Neuronal stem cell (in vitro differentiated cells): ENCODE measurements around the gene FAM180A.
"Not testable (repeated sequence)": the region's sequence is repeated elsewhere in the genome, so short reads cannot be mapped to it uniquely, and the experiment has no call there.

ENCODE experiments used
- DNase-seq: peaks from one replicate; pipeline ENCODE4 v3.0.0-alpha.2; 2013; ENCODE audit warnings: low spot score
- H2AFZ ChIP-seq: one replicate; pipeline ENCODE4 v1.6.1; 2013; ENCODE audit warnings: mild to moderate bottlenecking, low read length, inconsistent platforms
- H2AK5ac ChIP-seq: 2 replicates; pipeline ENCODE4 v1.6.1; 2013; ENCODE audit warnings: low read depth, mild to moderate bottlenecking, inconsistent platforms, low read length, moderate library complexity, mixed read lengths
- H2BK120ac ChIP-seq: 2 replicates; pipeline ENCODE4 v1.6.1; 2013; ENCODE audit warnings: low read depth, mild to moderate bottlenecking, inconsistent platforms, low read length, moderate library complexity, mixed read lengths
- H2BK12ac ChIP-seq: one replicate; pipeline ENCODE4 v1.6.1; 2013; ENCODE audit warnings: low read length, inconsistent platforms
- H2BK15ac ChIP-seq: 2 replicates; pipeline ENCODE4 v1.6.1; 2013; ENCODE audit warnings: mild to moderate bottlenecking, low read length, inconsistent platforms, mixed read lengths
- H2BK5ac ChIP-seq: one replicate; pipeline ENCODE4 v1.6.1; 2013; ENCODE audit warnings: inconsistent platforms, mild to moderate bottlenecking, low read length, moderate library complexity
- H3K14ac ChIP-seq: one replicate; pipeline ENCODE4 v1.6.1; 2013; ENCODE audit warnings: low read length, inconsistent platforms
- H3K18ac ChIP-seq: 2 replicates; pipeline ENCODE4 v1.6.1; 2013; ENCODE audit warnings: low read length, inconsistent platforms
- H3K23ac ChIP-seq: 2 replicates; pipeline ENCODE4 v1.6.1; 2013; ENCODE audit warnings: low read depth, mild to moderate bottlenecking, mixed read lengths, low read length, inconsistent platforms; ENCODE audit not compliant: poor library complexity
- H3K27ac ChIP-seq: replicated peaks from 3 replicates; pipeline ENCODE4 v1.5.1; 2013; ENCODE audit warnings: low read length, inconsistent platforms
- H3K27me3 ChIP-seq, 3 experiments: 2 replicates each; pipeline ENCODE4 v1.6.1; 2013; ENCODE audit warnings: low read length in 3 of 3, mild to moderate bottlenecking in 2 of 3, inconsistent platforms in 1 of 3, low read depth in 1 of 3, mixed read lengths in 1 of 3, moderate library complexity in 1 of 3; ENCODE audit not compliant: control insufficient read depth in 3 of 3, insufficient read depth in 3 of 3
- H3K36me3 ChIP-seq, 2 donors: replicated peaks in 1 of 2; 2 replicates each; pipeline ENCODE4 v1.6.1; 2013; ENCODE audit warnings: low read length in 2 of 2; ENCODE audit not compliant: control insufficient read depth in 2 of 2, insufficient read depth in 2 of 2
- H3K4ac ChIP-seq: 2 replicates; pipeline ENCODE4 v1.6.1; 2013; ENCODE audit warnings: inconsistent platforms, mild to moderate bottlenecking, low read length, moderate library complexity
- H3K4me1 ChIP-seq, 2 donors: 1 replicate in 1 of 2; 2 replicates in 1 of 2; pipeline ENCODE4 v1.6.1; 2013; ENCODE audit warnings: low read length in 2 of 2, low read depth in 1 of 2; ENCODE audit not compliant: control insufficient read depth in 2 of 2, insufficient read depth in 1 of 2
- H3K4me2 ChIP-seq: one replicate; pipeline ENCODE4 v1.6.1; 2013; ENCODE audit warnings: mild to moderate bottlenecking, low read length, inconsistent platforms; ENCODE audit not compliant: insufficient read depth, poor library complexity, severe bottlenecking
- H3K4me3 ChIP-seq, 2 donors: 2 replicates each; pipeline ENCODE4 v1.5.1; 2013; ENCODE audit warnings: low read length in 2 of 2, mild to moderate bottlenecking in 2 of 2, inconsistent platforms in 1 of 2, moderate library complexity in 1 of 2
- H3K79me1 ChIP-seq: one replicate; pipeline ENCODE4 v1.6.1; 2013; ENCODE audit warnings: low read depth, mild to moderate bottlenecking, inconsistent platforms, low read length, moderate library complexity
- H3K9ac ChIP-seq: one replicate; pipeline ENCODE4 v1.6.1; 2013; ENCODE audit warnings: mild to moderate bottlenecking, low read depth, low read length, inconsistent platforms; ENCODE audit not compliant: poor library complexity
- H3K9me3 ChIP-seq, 2 donors: replicated peaks in 1 of 2; 2 replicates each; pipeline versions ENCODE3 to v1.6.1; 2013; ENCODE audit warnings: low read length in 2 of 2, mild to moderate bottlenecking in 2 of 2, inconsistent platforms in 1 of 2, low read depth in 1 of 2, mixed read lengths in 1 of 2, moderate library complexity in 1 of 2; ENCODE audit not compliant: control insufficient read depth in 2 of 2, insufficient read depth in 1 of 2
- H4K8ac ChIP-seq: one replicate; pipeline ENCODE4 v1.6.1; 2013; ENCODE audit warnings: low read depth, mild to moderate bottlenecking, inconsistent platforms, low read length, moderate library complexity
- H4K91ac ChIP-seq: one replicate; pipeline ENCODE4 v1.6.1; 2013; ENCODE audit warnings: low read length, low read depth, mild to moderate bottlenecking, inconsistent platforms; ENCODE audit not compliant: poor library complexity
- WGBS, 2 donors: extraction: QIAGEN DNeasy Blood & Tissue Kit; methylation state at CpG; one replicate each; pipeline ENCODE4 v1.1.7; 2013; ENCODE audit warnings: missing lambda C conversion rate in 2 of 2, mixed read lengths in 1 of 2; ENCODE audit not compliant: insufficient read length in 2 of 2, insufficient replicate concordance in 1 of 2; ENCODE audit errors: extremely low coverage in 2 of 2; 5-methylcytosine and 5-hydroxymethylcytosine counted together

Gene FAM180A

DNA sequence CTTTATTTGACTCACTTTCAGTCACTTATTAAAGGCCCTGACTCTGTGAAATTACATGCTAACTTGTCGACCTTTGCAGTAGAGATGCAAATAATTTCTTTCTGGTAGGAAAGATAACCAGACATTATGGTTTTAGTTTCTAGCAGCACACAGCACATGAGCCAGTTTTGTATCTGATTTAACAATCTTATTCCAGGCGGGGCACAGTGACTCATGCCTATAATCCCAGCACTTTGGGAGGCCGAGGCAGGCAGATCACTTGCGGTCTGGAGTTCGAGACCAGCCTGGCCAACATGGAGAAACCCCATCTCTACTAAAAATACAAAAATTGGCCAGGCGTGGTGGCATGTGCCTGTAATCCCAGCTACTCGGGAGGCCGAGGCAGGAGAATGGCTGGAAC is 27.3 kb upstream of the FAM180A start:
- no CpG with 5 or more reads among the region's 8 CpGs for WGBS, 2 donors
- not testable (repeated sequence) for H3K9ac ChIP-seq

GRCh38 chr7:135775230-135775629 is 26.6 kb upstream of the FAM180A start:
- WGBS, 2 donors, result no CpG with 5 or more reads among the region's 2 CpGs
- Histone ChIP-seq H3K4me2 (no peak overlapping the region), H3K23ac (no peak overlapping the region), H3K27me3 (no peaks in the 10 kb centered on the region), H3K4me1 (peaks cover 2 to 8% of the 10 kb centered on the region in 2 donors), H2AFZ (no peak overlapping the region), H3K79me1 (no peaks in the 10 kb centered on the region), H2BK15ac (no peak overlapping the region), H3K4ac (no peak overlapping the region), H3K18ac (no peak overlapping the region), H2BK12ac (no peak overlapping the region), H2BK5ac (no peak overlapping the region), H3K36me3 (no peaks in the 10 kb centered on the region), H3K14ac (no peak overlapping the region), H3K4me3 (no peak overlapping the region), H3K27ac (no peak overlapping the region), H2BK120ac (no peak overlapping the region), H3K9me3 (peaks cover 3 to 5% of the 10 kb centered on the region in 2 donors), H4K91ac (no peak overlapping the region), H3K9ac (no peak overlapping the region), H4K8ac (no peak overlapping the region), H2AK5ac (no peak overlapping the region)
- no peak for DNase-seq

More for the DNA sequence above, 27.3 kb upstream of the FAM180A start:
- not testable (repeated sequence) for H2AK5ac ChIP-seq, H3K36me3 ChIP-seq, H4K91ac ChIP-seq, H4K8ac ChIP-seq, H3K4me1 ChIP-seq, H3K14ac ChIP-seq, H3K4me2 ChIP-seq, DNase-seq, H2BK15ac ChIP-seq, H2AFZ ChIP-seq, H3K79me1 ChIP-seq, H3K27ac ChIP-seq, H3K23ac ChIP-seq, H3K27me3 ChIP-seq, H3K9me3 ChIP-seq, H2BK120ac ChIP-seq, H3K4ac ChIP-seq, H2BK12ac ChIP-seq, H3K18ac ChIP-seq, H2BK5ac ChIP-seq, H3K4me3 ChIP-seq

- H3K4ac ChIP-seq, result no peak overlapping the region
- WGBS, 2 donors, result no CpG with 5 or more reads among the region's 4 CpGs
- no peak overlapping the region for H3K9ac ChIP-seq
- peaks cover 2 to 8% of the 10 kb centered on the region in 2 donors for H3K4me1 ChIP-seq
- H3K4me3 ChIP-seq, result no peak overlapping the region
- no peaks in the 10 kb centered on the region for H3K27me3 ChIP-seq
- no peaks in the 10 kb centered on the region for H3K79me1 ChIP-seq
- no peak overlapping the region for H2BK15ac ChIP-seq
- H2BK120ac ChIP-seq, result no peak overlapping the region
- DNase-seq, result no peak
- no peaks in the 10 kb centered on the region for H3K36me3 ChIP-seq
- H3K14ac ChIP-seq, result no peak overlapping the region
- H4K91ac ChIP-seq, result no peak overlapping the region
- H3K4me2 ChIP-seq, result no peak overlapping the region
- no peak overlapping the region for H2AK5ac ChIP-seq
- peaks cover 3 to 5% of the 10 kb centered on the region in 2 donors for H3K9me3 ChIP-seq
- H3K18ac ChIP-seq, result no peak overlapping the region
- no peak overlapping the region for H3K23ac ChIP-seq
- H2BK12ac ChIP-seq, result no peak overlapping the region
- H2AFZ ChIP-seq, result no peak overlapping the region
- no peak overlapping the region for H4K8ac ChIP-seq
- H2BK5ac ChIP-seq, result no peak overlapping the region
- no peak overlapping the region for H3K27ac ChIP-seq
These were observed 25.7 kb upstream of the FAM180A start for GRCh38 chr7:135774284-135774683.

DNA sequence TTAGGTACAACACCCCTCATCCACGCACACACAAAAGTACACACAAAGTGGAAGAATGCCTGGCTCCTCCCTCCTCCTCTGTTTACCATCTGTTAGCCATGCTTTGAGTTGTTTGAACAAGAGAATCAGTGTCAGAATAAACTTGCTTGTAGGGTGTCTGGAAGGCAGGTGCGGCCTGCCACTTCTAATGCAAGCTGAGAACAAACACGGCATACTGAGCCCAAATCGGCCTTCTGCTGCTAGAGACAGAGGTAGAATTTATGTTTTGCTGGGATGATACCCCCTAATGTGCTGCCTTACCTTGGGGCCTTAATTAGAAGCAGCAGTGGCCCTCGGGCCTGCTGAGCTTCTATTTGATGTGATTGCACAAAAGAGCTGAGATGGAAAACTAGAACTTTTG is 24.9 kb upstream of the FAM180A start:
- H3K4me3 ChIP-seq, result no peak overlapping the region
- H3K4me2 ChIP-seq, result no peak overlapping the region
- no peak overlapping the region for H2BK15ac ChIP-seq
- H3K23ac ChIP-seq, result no peak overlapping the region
- peaks cover 3 to 5% of the 10 kb centered on the region in 2 donors for H3K9me3 ChIP-seq
- no peaks in the 10 kb centered on the region for H3K27me3 ChIP-seq
- no peak overlapping the region for H4K91ac ChIP-seq
- no peak overlapping the region for H2AFZ ChIP-seq
- no peak overlapping the region for H3K9ac ChIP-seq
- no peaks in the 10 kb centered on the region for H3K36me3 ChIP-seq
- no peak overlapping the region for H3K27ac ChIP-seq
- no peak overlapping the region for H4K8ac ChIP-seq
- H3K14ac ChIP-seq, result no peak overlapping the region
- no peak for DNase-seq
- no peaks in the 10 kb centered on the region for H3K79me1 ChIP-seq
- H2BK12ac ChIP-seq, result no peak overlapping the region
- H3K4me1 ChIP-seq, result peaks cover 2 to 8% of the 10 kb centered on the region in 2 donors
- H3K18ac ChIP-seq, result no peak overlapping the region
- H2BK5ac ChIP-seq, result no peak overlapping the region
- no peak overlapping the region for H3K4ac ChIP-seq
- no peak overlapping the region for H2BK120ac ChIP-seq
- no peak overlapping the region for H2AK5ac ChIP-seq
- WGBS, 2 donors, result no CpG with 5 or more reads among the region's 5 CpGs
